WERI-Rb-1 (cell line): ENCODE data around the gene DNAH3.

Source experiments
- DNase-seq: peaks from one replicate; pipeline ENCODE4 v3.0.0-alpha.2; 2020
- H3K27ac ChIP-seq: fragments of 250-450 bp; sonication (Bioruptor Pico); 2 replicates; pipeline ENCODE4 v1.5.1; 2020; ENCODE audit warnings: mild to moderate bottlenecking, moderate library complexity
- H3K27me3 ChIP-seq: fragments of 250-450 bp; sonication (Bioruptor Pico); 2 replicates; pipeline ENCODE4 v1.5.1; 2021; ENCODE audit warnings: mild to moderate bottlenecking, low read depth, moderate library complexity; ENCODE audit not compliant: insufficient read depth, severe bottlenecking
- H3K36me3 ChIP-seq: fragments of 250-450 bp; sonication (Bioruptor Pico); 2 replicates; pipeline ENCODE4 v1.5.1; 2020; ENCODE audit warnings: mild to moderate bottlenecking, moderate library complexity
- H3K4me3 ChIP-seq: 2 replicates; pipeline ENCODE4 v1.5.1; 2011; ENCODE audit warnings: low read depth, mild to moderate bottlenecking, control low read depth, low read length
- H3K9me3 ChIP-seq: fragments of 250-450 bp; sonication (Bioruptor Pico); 2 replicates; pipeline ENCODE4 v1.5.1; 2021; ENCODE audit warnings: mild to moderate bottlenecking, moderate library complexity; ENCODE audit not compliant: severe bottlenecking
- TF ChIP-seq, protein P1 (sequence below): IDR thresholded peaks from 2 replicates; pipeline ENCODE4 v1.5.1; 2011; ENCODE audit warnings: low read depth, mild to moderate bottlenecking, control low read depth, inconsistent platforms, low read length

DNAH3 gene

DNA sequence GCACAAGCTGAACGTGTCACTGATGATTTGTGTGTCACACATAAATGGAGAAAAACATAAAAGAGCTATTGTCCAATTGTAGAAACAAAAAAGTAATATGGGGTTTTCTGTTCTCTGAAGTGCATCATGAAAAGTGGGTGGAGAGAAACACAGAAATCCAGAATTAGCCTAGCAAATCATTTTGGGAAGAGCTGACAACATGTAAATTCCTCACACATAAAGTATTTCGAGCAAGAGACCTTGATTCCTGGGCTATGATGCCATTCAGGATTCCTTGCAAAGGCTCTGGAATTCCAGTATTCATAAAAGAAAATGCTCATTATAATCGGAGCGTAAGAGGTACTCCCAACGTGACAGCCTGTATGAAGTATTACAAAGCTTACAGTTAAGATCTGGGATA, 251.6 kb downstream of the DNAH3 start:
- H3K9me3 ChIP-seq = no peaks in the 10 kb centered on the region
- H3K4me3 ChIP-seq = peak overlapping the region; percentile 64
- TF ChIP-seq, protein P1, sequence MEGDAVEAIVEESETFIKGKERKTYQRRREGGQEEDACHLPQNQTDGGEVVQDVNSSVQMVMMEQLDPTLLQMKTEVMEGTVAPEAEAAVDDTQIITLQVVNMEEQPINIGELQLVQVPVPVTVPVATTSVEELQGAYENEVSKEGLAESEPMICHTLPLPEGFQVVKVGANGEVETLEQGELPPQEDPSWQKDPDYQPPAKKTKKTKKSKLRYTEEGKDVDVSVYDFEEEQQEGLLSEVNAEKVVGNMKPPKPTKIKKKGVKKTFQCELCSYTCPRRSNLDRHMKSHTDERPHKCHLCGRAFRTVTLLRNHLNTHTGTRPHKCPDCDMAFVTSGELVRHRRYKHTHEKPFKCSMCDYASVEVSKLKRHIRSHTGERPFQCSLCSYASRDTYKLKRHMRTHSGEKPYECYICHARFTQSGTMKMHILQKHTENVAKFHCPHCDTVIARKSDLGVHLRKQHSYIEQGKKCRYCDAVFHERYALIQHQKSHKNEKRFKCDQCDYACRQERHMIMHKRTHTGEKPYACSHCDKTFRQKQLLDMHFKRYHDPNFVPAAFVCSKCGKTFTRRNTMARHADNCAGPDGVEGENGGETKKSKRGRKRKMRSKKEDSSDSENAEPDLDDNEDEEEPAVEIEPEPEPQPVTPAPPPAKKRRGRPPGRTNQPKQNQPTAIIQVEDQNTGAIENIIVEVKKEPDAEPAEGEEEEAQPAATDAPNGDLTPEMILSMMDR = no peak
- DNase-seq = no peak
- peak overlapping the region; percentile 98 for H3K27ac ChIP-seq
- H3K36me3 ChIP-seq = peaks cover 65% of the 10 kb centered on the region
- no peaks in the 10 kb centered on the region for H3K27me3 ChIP-seq

DNA sequence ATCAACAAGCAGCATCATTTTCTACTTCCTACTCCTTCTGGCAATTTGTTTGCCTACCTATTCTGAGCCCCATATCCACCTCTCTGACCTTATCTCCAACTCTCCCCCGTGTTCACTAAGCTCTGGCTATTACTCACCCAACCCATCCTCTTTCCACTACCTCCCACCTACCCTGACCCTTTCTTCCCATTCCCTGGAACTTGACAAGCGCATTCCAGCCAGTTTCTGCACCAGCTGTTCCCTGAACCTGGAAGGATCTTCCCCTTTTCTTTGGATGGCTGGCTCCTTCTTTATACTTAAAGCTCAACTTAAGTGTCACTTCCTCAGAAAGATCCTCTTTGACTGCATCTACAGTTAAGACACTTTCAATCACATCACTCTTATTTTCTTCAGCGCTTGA, 252.7 kb downstream of the DNAH3 start:
- DNase-seq = no peak
- H3K4me3 ChIP-seq = peak overlapping the region; percentile 64
- H3K27me3 ChIP-seq = no peaks in the 10 kb centered on the region
- H3K36me3 ChIP-seq = peaks cover 70% of the 10 kb centered on the region
- H3K27ac ChIP-seq = peak overlapping the region; percentile 98
- TF ChIP-seq, protein P1 = no peak
- no peaks in the 10 kb centered on the region for H3K9me3 ChIP-seq

DNA sequence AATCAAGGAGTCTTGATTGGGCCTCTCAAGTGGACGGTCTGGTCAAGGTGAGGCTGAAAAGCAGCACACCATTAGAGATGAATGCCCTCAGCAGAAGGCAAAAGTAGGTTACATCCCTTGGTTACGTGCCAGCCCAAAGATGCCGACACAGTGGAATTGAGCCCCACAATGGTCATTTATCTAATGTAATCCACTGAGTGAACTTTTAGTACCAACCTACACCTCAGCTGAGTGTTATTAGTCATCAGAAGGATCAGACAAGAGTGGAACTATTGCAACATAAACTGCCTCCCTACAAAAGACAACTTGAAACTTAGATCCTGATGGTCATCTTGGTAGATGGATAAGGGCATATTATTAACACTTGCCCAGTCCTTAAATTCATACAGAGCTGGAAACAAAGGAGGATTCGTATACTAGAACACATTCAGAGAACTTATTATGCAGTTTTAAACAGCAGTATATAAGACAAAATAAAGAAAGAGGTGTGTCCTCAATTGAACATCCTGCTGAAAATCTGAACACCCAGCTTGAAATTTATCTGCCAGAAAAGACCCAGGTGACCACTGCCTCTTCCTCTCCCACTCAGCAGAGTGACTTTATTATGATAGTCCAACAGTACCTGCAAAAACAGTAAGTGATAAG, 253.3 kb downstream of the DNAH3 start:
- Histone ChIP-seq H3K27me3 (no peaks in the 10 kb centered on the region), H3K9me3 (no peaks in the 10 kb centered on the region), H3K27ac (no peak overlapping the region), H3K4me3 (no peak overlapping the region), H3K36me3 (peaks cover 73% of the 10 kb centered on the region)
- DNase-seq = no peak
- TF ChIP-seq, protein P1 = no peak

DNA sequence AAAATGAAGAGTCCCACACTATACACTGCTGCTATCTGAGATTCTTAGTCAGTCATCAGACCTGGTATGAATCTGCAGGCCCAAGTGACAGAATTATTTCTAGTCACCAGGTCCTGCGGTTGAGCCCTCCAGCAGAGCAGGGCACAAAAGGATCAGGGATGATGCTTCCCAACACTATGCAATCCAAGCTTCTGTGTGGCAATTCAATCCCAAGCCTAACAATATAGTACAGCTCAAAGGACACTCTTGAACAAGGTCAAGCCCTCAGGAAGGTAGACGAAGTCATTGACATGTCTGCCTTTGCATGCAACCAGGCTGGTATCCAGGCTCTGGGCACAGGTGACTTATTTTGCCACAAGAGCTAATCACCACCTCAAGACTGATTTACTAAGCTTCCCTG, 256.3 kb downstream of the DNAH3 start:
- H3K9me3 ChIP-seq = no peaks in the 10 kb centered on the region
- TF ChIP-seq, protein P1 = no peak
- no peak overlapping the region for H3K4me3 ChIP-seq
- H3K27me3 ChIP-seq = no peaks in the 10 kb centered on the region
- H3K27ac ChIP-seq = no peak overlapping the region
- no peak for DNase-seq
- H3K36me3 ChIP-seq = peaks cover 92% of the 10 kb centered on the region

DNA sequence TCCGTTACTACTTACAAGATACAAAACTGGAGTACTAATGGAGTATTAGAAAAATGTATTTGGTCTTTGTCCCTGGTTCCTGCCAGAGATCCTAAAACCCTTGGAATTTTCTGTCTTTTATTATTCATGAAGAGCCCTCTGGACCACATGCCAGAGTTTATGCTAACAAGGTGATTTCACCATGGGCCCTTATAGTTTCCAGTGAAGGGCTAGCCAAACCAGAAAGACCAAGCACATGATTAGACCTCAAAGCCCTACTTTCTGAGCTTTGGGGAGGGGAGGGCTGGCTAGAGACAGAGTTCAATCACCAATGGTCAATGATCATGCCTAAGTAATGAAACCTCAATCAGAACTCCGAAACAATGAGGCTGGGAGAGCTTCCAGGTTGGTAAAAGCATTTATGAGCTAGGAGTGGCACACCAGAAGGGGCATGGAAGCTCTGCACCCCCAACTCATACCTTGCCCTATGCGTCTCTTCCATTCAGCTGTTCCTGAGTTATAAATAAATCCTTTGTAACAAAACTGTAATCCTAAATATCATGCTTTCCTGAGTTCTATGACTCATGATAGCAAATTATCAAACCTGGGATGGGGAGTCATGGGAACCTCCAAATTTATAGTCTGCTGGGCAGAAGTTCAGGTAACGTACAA, 260.9 kb downstream of the DNAH3 start:
- TF ChIP-seq, protein P1 = no peak
- H3K27me3 ChIP-seq = no peaks in the 10 kb centered on the region
- DNase-seq = no peak
- H3K36me3 ChIP-seq = peaks cover 94% of the 10 kb centered on the region
- H3K4me3 ChIP-seq = no peak overlapping the region
- H3K9me3 ChIP-seq = no peaks in the 10 kb centered on the region
- H3K27ac ChIP-seq = no peak overlapping the region

DNA sequence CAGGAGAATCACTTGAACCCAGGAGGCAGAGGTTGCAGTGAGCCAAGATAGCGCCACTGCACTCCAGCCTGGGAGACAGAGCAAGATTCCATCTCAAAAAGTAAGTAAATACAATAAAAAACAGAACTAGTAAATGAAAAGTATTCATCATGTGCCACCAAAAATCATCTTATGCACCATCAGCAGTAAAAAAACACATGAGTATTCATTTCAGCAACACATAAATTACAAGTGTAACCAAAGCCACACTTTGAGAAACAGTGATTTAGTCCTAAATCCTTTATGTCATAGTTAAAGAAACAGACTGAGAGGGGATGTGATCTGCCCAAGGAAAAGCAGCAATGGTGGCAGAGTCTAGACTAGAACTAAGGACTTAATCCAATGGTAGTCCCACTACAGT, 263.4 kb downstream of the DNAH3 start:
- Histone ChIP-seq H3K27ac (no peak overlapping the region), H3K27me3 (no peaks in the 10 kb centered on the region), H3K9me3 (no peaks in the 10 kb centered on the region), H3K36me3 (peaks cover 90% of the 10 kb centered on the region), H3K4me3 (no peak overlapping the region)
- no peak for DNase-seq
- TF ChIP-seq, protein P1 = no peak
